ENCODE results near the gene GLB1L2.

- TF ChIP-seq POLR2A (IDR thresholded peaks at IDR 0.05; ENCODE audit: low read length) (no peak), GATA1 (IDR thresholded peaks at IDR 0.05; ENCODE audit: low read depth, low read length) (no peak)
Measured at GRCh38 chr11:134332189-134332631, 422 bp downstream of the GLB1L2 start.
